A549 (cell line): ENCODE measurements around the gene IKZF4. TPM values are rescaled to one million over a fixed set of nuclear protein-coding genes. Genes with fewer than 3 reads are reported as not detected.

Experiments
- ATAC-seq, 2 experiments: fragments of 200-7000 bp in 1 of 2; fragments of >200 bp in 1 of 2; cut with Nextera tagmentation in 1 of 2; cut with Tn5 transposase in 1 of 2; 3 replicates each; pipeline versions ENCODE4 v1.8.0 to v1.9.1; 2018 to 2020; ENCODE audit warnings: mild to moderate bottlenecking in 1 of 2, moderate library complexity in 1 of 2
- CTCF ChIA-PET: fragments of 300-600 bp; sonication (Branson Sonifier 250); formaldehyde crosslinking; extraction: SDS; loops from one replicate; lab custom pipeline; 2021; ENCODE audit warnings: antibody characterized with exemption, inconsistent platforms; lab: Yijun Ruan, JAX
- POLR2A ChIA-PET: fragments of 350-600 bp; formaldehyde crosslinking; extraction: SDS; loops from one replicate; lab custom pipeline; 2021; ENCODE audit warnings: antibody characterized with exemption, inconsistent platforms; lab: Yijun Ruan, JAX
- DNase-seq, 2 experiments: peaks; one replicate each; pipeline versions ENCODE4 v3.0.0 to v3.0.0-alpha.2; 2011 to 2016; ENCODE audit warnings: low read depth in 1 of 2, low spot score in 1 of 2
- FAIRE-seq: peaks from 2 replicates; lab custom pipeline; 2011; peaks lifted over from hg19 to GRCh38; lab: Jason Lieb, UNC
- H3K27ac ChIP-seq, 2 experiments: fragments of >200 bp; sonication (Bioruptor Twin); formaldehyde crosslinking; 3 replicates each; pipeline ENCODE4 v1.5.1; 2016 to 2017
- H3K4me1 ChIP-seq: fragments of >200 bp; sonication (Bioruptor Twin); formaldehyde crosslinking; 3 replicates; pipeline ENCODE4 v1.6.1; 2016
- H3K4me2 ChIP-seq: fragments of >200 bp; sonication (Bioruptor Twin); formaldehyde crosslinking; 3 replicates; pipeline ENCODE4 v1.6.1; 2016
- H3K4me3 ChIP-seq: fragments of >200 bp; sonication (Bioruptor Twin); formaldehyde crosslinking; 3 replicates; pipeline ENCODE4 v1.5.1; 2016
- H3K9me3 ChIP-seq: fragments of >200 bp; sonication (Bioruptor Twin); formaldehyde crosslinking; 3 replicates; pipeline ENCODE4 v1.6.1; 2016
- ATOH8 ChIP-seq: fragments of 250-450 bp; sonication (Bioruptor Pico); IDR thresholded peaks from 2 replicates; pipeline ENCODE4 v1.5.0; 2020; ENCODE audit warnings: low read depth, mild to moderate bottlenecking, moderate library complexity
- BHLHE40 ChIP-seq: IDR thresholded peaks from 2 replicates; pipeline ENCODE4 v1.6.1; 2012; ENCODE audit warnings: low read depth, low read length, inconsistent platforms
- E2F6 ChIP-seq: IDR thresholded peaks from 2 replicates; pipeline ENCODE4 v1.6.1; 2012; ENCODE audit warnings: low read depth, borderline replicate concordance
- EHMT2 ChIP-seq: fragments of 200-600 bp; sonication (generic); IDR thresholded peaks from 2 replicates; pipeline ENCODE4 v1.6.1; 2016; ENCODE audit warnings: antibody characterized with exemption, low read depth, mild to moderate bottlenecking, moderate library complexity
- ELK1 ChIP-seq: fragments of 150-350 bp; IDR thresholded peaks from 2 replicates; pipeline ENCODE4 v1.6.1; 2014; ENCODE audit warnings: low read depth, mild to moderate bottlenecking, low read length
- EP300 ChIP-seq, 2 experiments: fragments of >200 bp; sonication (Bioruptor Twin); formaldehyde crosslinking; IDR thresholded peaks; 2 replicates in 1 of 2; 3 replicates in 1 of 2; pipeline ENCODE4 v1.6.1; 2016 to 2017
- FOSB ChIP-seq: fragments of 250-450 bp; sonication (Bioruptor Pico); IDR thresholded peaks from 2 replicates; pipeline ENCODE4 v1.5.0; 2020; ENCODE audit warnings: mild to moderate bottlenecking, moderate library complexity
- FOSL2 ChIP-seq, 2 experiments: fragments of 450-650 bp in 1 of 2; fragments of >200 bp in 1 of 2; sonication (Bioruptor Twin) in 1 of 2; formaldehyde crosslinking; IDR thresholded peaks; 2 replicates each; pipeline versions ENCODE4 v1.5.0 to v1.6.1; 2016 to 2020; ENCODE audit warnings: mild to moderate bottlenecking in 1 of 2, moderate library complexity in 1 of 2
- GATA3 ChIP-seq: IDR thresholded peaks from 2 replicates; pipeline ENCODE4 v1.6.1; 2012; ENCODE audit warnings: borderline replicate concordance
- HEYL ChIP-seq: fragments of 250-450 bp; sonication (Bioruptor Pico); IDR thresholded peaks from 2 replicates; pipeline ENCODE4 v1.8.0; 2021; ENCODE audit warnings: mild to moderate bottlenecking, moderate library complexity
- HOXB13 ChIP-seq: fragments of 250-450 bp; sonication (Bioruptor Pico); IDR thresholded peaks from 2 replicates; pipeline ENCODE4 v1.5.0; 2020; ENCODE audit warnings: low read depth, mild to moderate bottlenecking, moderate library complexity
- HOXB5 ChIP-seq: fragments of 250-450 bp; sonication (Bioruptor Pico); IDR thresholded peaks from 2 replicates; pipeline ENCODE4 v1.5.0; 2020; ENCODE audit warnings: mild to moderate bottlenecking, moderate library complexity
- KDM1A ChIP-seq: fragments of 200-600 bp; sonication (generic); IDR thresholded peaks from 2 replicates; pipeline ENCODE4 v1.6.1; 2016; ENCODE audit warnings: low read depth, mild to moderate bottlenecking
- KDM5A ChIP-seq: fragments of 200-600 bp; sonication (generic); IDR thresholded peaks from 2 replicates; pipeline ENCODE4 v1.6.1; 2016; ENCODE audit warnings: antibody characterized with exemption, mild to moderate bottlenecking
- NR3C1 ChIP-seq: fragments of >200 bp; sonication (Bioruptor Twin); formaldehyde crosslinking; IDR thresholded peaks from 3 replicates; pipeline ENCODE4 v1.6.1; 2017
- PBX3 ChIP-seq: IDR thresholded peaks from 2 replicates; pipeline ENCODE4 v1.6.1; 2012
- RCOR1 ChIP-seq: fragments of 150-350 bp; IDR thresholded peaks from 2 replicates; pipeline ENCODE4 v1.6.1; 2014; ENCODE audit warnings: antibody characterized with exemption, low read length, low read depth
- SMC3 ChIP-seq: fragments of >200 bp; sonication (Bioruptor Twin); formaldehyde crosslinking; IDR thresholded peaks from 3 replicates; pipeline ENCODE4 v1.6.1; 2018; ENCODE audit warnings: inconsistent platforms
- TP53 ChIP-seq: fragments of 250-450 bp; sonication (Bioruptor Pico); IDR thresholded peaks from 2 replicates; pipeline ENCODE4 v1.5.0; 2021; ENCODE audit warnings: mild to moderate bottlenecking, moderate library complexity
- USF2 ChIP-seq: fragments of 450-650 bp; IDR thresholded peaks from 2 replicates; pipeline ENCODE4 v1.6.1; 2014; ENCODE audit warnings: antibody characterized with exemption
- ZC3H11A ChIP-seq: fragments of 450-650 bp; IDR thresholded peaks from 2 replicates; pipeline ENCODE4 v1.6.1; 2014; ENCODE audit warnings: antibody characterized with exemption, mild to moderate bottlenecking
- ZSCAN20 ChIP-seq: fragments of 250-450 bp; sonication (Bioruptor Pico); IDR thresholded peaks from 2 replicates; pipeline ENCODE4 v1.8.0; 2022; ENCODE audit warnings: mild to moderate bottlenecking, moderate library complexity
- WGBS: methylation state at CpG from one replicate; pipeline ENCODE4 v1.1.6; 2017; ENCODE audit errors: missing lambda C conversion rate; 5-methylcytosine and 5-hydroxymethylcytosine counted together
- polyA plus RNA-seq, 4 experiments: library from polyadenylated mRNA; depleted of rRNA in 3 of 4; stranded (reverse); fragments of >200 nt; fragmentation: RNase III in 1 of 4; extraction: RNeasy Plus Mini Kit Qiagen cat#74134 plus additional on column Dnase treatment in 1 of 4; gene quantifications; 2 replicates in 3 of 4; 3 replicates in 1 of 4; pipeline ENCODE4 v1.2.3, GENCODE V29; 2011 to 2017
- TF ChIP-seq, protein P1 (sequence below): IDR thresholded peaks from 2 replicates; pipeline ENCODE4 v1.6.1; 2012

Gene IKZF4
- polyA plus RNA-seq, 2 of the 4 experiments (the other 2 are of a cell fraction), result 2.0 TPM

GRCh38 chr12:56031987-56032386, 11.1 kb downstream of the IKZF4 start:
- DNase-seq (no peak), ATAC-seq (no peak), FAIRE-seq (no peak)
- Histone ChIP-seq H3K9me3 (no peaks in the 10 kb centered on the region), H3K4me3 (no peak overlapping the region)
- 100% methylated on average over 1 of the region's 1 CpG for WGBS
- POLR2A ChIA-PET, result no interaction called here
- no peak for TF ChIP-seq GATA3
- no peak for TF ChIP-seq HOXB13 (CRISPR knock-in tag)
- TF ChIP-seq TP53 (CRISPR knock-in tag), result no peak
- no peak for TF ChIP-seq RCOR1
- TF ChIP-seq NR3C1, result no peak
- TF ChIP-seq ZSCAN20, result no peak
- no peak for TF ChIP-seq ZC3H11A
- TF ChIP-seq, all 56 proteins: peak for 0
- no peak overlapping the region for H3K27ac ChIP-seq
- H3K4me2 ChIP-seq, result no peak overlapping the region
- CTCF ChIA-PET, result interaction anchor here (0.6 to 1.8 kb wide), 3 partner anchors 36 to 224 kb away, joined by 3 to 11 read pairs (median 4); partner anchors contain the start of gene SUOX
- H3K4me1 ChIP-seq, result no peaks in the 10 kb centered on the region

DNA sequence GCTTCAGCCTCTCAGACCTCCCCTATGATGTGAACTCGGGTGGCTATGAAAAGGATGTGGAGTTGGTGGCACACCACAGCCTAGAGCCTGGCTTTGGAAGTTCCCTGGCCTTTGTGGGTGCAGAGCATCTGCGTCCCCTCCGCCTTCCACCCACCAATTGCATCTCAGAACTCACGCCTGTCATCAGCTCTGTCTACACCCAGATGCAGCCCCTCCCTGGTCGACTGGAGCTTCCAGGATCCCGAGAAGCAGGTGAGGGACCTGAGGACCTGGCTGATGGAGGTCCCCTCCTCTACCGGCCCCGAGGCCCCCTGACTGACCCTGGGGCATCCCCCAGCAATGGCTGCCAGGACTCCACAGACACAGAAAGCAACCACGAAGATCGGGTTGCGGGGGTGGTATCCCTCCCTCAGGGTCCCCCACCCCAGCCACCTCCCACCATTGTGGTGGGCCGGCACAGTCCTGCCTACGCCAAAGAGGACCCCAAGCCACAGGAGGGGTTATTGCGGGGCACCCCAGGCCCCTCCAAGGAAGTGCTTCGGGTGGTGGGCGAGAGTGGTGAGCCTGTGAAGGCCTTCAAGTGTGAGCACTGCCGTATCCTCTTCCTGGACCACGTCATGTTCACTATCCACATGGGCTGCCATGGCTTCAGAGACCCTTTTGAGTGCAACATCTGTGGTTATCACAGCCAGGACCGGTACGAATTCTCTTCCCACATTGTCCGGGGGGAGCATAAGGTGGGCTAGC, 13.9 kb downstream of the IKZF4 start:
- H3K4me1 ChIP-seq, result no peaks in the 10 kb centered on the region
- no peak overlapping the region for H3K4me2 ChIP-seq
- no peak overlapping the region for H3K4me3 ChIP-seq
- WGBS, result 76% methylated on average over 21 of the region's 21 CpGs
- H3K9me3 ChIP-seq, result no peaks in the 10 kb centered on the region
- ChIA-PET CTCF (interaction anchor here (1.3 to 1.4 kb wide), 2 partner anchors 21 to 23 kb away, joined by 3 to 4 read pairs; no protein-coding TSS in a partner anchor), POLR2A (no interaction called here)
- no peak overlapping the region for H3K27ac ChIP-seq
- no peak for FAIRE-seq
- TF ChIP-seq EHMT2 (no peak), GATA3 (no peak), TP53 (CRISPR knock-in tag) (no peak), KDM1A (no peak), EP300 (IDR thresholded peaks at IDR 0.05) (no peak), BHLHE40 (no peak), PBX3 (no peak), HOXB13 (CRISPR knock-in tag) (no peak), HOXB5 (CRISPR knock-in tag) (no peak), HEYL (CRISPR knock-in tag) (no peak), ZC3H11A (no peak), ELK1 (no peak)
- TF ChIP-seq, all 56 proteins: peak for 0
- no peak for DNase-seq
- no peak for ATAC-seq

DNA sequence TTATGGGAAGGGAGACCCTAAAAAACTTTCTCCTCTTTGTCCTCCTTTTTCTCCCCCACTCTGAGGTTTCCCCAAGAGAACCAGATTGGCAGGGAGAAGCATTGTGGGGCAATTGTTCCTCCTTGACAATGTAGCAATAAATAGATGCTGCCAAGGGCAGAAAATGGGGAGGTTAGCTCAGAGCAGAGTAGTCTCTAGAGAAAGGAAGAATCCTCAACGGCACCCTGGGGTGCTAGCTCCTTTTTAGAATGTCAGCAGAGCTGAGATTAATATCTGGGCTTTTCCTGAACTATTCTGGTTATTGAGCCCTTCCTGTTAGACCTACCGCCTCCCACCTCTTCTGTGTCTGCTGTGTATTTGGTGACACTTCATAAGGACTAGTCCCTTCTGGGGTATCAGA, 16.3 kb downstream of the IKZF4 start:
- no peak for DNase-seq
- no peak overlapping the region for H3K4me3 ChIP-seq
- FAIRE-seq, result no peak
- WGBS, result 54% methylated on average over 2 of the region's 2 CpGs
- H3K27ac ChIP-seq, result no peak overlapping the region
- peaks cover 5% of the 10 kb centered on the region; the same call in 1 of the 3 replicates for H3K4me1 ChIP-seq
- POLR2A ChIA-PET, result no interaction called here
- no peak for ATAC-seq
- no peaks in the 10 kb centered on the region for H3K9me3 ChIP-seq
- TF ChIP-seq, protein P1, sequence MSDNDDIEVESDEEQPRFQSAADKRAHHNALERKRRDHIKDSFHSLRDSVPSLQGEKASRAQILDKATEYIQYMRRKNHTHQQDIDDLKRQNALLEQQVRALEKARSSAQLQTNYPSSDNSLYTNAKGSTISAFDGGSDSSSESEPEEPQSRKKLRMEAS, result no peak
- TF ChIP-seq E2F6, result no peak
- no peak for TF ChIP-seq FOSL2 (IDR thresholded peaks at IDR 0.05)
- no peak for TF ChIP-seq FOSL2 (CRISPR knock-in tag; IDR thresholded peaks at IDR 0.05)
- TF ChIP-seq KDM5A, result no peak
- no peak for TF ChIP-seq TP53 (CRISPR knock-in tag)
- no peak for TF ChIP-seq FOSB (CRISPR knock-in tag)
- TF ChIP-seq GATA3, result no peak
- no peak for TF ChIP-seq ATOH8
- TF ChIP-seq USF2, result no peak
- TF ChIP-seq SMC3, result no peak
- no peak for TF ChIP-seq EP300 (IDR thresholded peaks at IDR 0.05)
- no peak for TF ChIP-seq EHMT2
- CTCF ChIA-PET, result interaction anchor here (0.7 to 2.0 kb wide), 4 partner anchors 8 to 299 kb away, joined by 3 to 8 read pairs (median 4); no protein-coding TSS in a partner anchor
- no peak overlapping the region for H3K4me2 ChIP-seq
